Erythroblast (primary cell): Measurements from ENCODE around the gene ZNF488.

Source experiments
- GATA1 ChIP-seq: IDR thresholded peaks from 2 replicates; pipeline ENCODE4 v1.6.1; 2011; ENCODE audit warnings: low read depth, mild to moderate bottlenecking, control low read depth, low read length, moderate library complexity
- POLR2A ChIP-seq: IDR thresholded peaks from 2 replicates; pipeline ENCODE4 v1.6.1; 2011; ENCODE audit warnings: mild to moderate bottlenecking, low read length

- TF ChIP-seq POLR2A (no peak), GATA1 (no peak)
Observed at GRCh38 chr10:47319784-47320183, 64.3 kb downstream of the ZNF488 start.
